ENCODE results near the gene RAD51B. TPM values are rescaled to one million over a fixed set of nuclear protein-coding genes. Genes with fewer than 3 reads are reported as not detected.
"Not testable (repeated sequence)": the region's sequence is repeated elsewhere in the genome, so short reads cannot be mapped to it uniquely, and the experiment has no call there.

RAD51B gene
- polyA plus RNA-seq, 1 donor (not counting 4 experiments of a cell fraction or from before 2014, with no cell fraction given): 13.3 TPM

- TF ChIP-seq CTCF (optimal IDR thresholded peaks at IDR 0.05 in 1 of 3, IDR thresholded peaks at IDR 0.05 in 1 of 3, conservative IDR thresholded peaks at IDR 0.05 in 1 of 3; ENCODE audit: extremely low read depth in 1 of 3, insufficient read depth in 2 of 3, low read length in 3 of 3) (no peak), EZH2 (IDR thresholded peaks at IDR 0.05; ENCODE audit: low read length) (no peak)
- Histone ChIP-seq H3K4me2 (ENCODE audit: control insufficient read depth, extremely low read depth, insufficient read depth, low read depth, low read length) (no peak overlapping the region), H3K27me3 (ENCODE audit: control insufficient read depth, extremely low read depth, insufficient read depth, low read length) (no peaks in the 10 kb centered on the region), H3K9me3 (ENCODE audit: control insufficient read depth, low read depth, low read length) (no peaks in the 10 kb centered on the region), H3K27ac (ENCODE audit: control insufficient read depth, insufficient read depth, low read length) (no peak overlapping the region), H3K9ac (ENCODE audit: control insufficient read depth, extremely low read depth, insufficient read depth, low read length) (no peak overlapping the region), H4K20me1 (ENCODE audit: control insufficient read depth, extremely low read depth, insufficient read depth, low read length) (no peaks in the 10 kb centered on the region), H3K79me2 (ENCODE audit: control insufficient read depth, insufficient read depth, low read length) (no peaks in the 10 kb centered on the region), H3K9me1 (ENCODE audit: control insufficient read depth, extremely low read depth, insufficient read depth, low read length) (no peaks in the 10 kb centered on the region), H3K4me3 (ENCODE audit: control insufficient read depth in 2 of 3, extremely low read depth in 1 of 3, insufficient read depth in 2 of 3, low read depth in 1 of 3, low read length in 3 of 3) (no peak overlapping the region), H3K36me3 (ENCODE audit: control insufficient read depth in 2 of 2, extremely low read depth in 1 of 2, insufficient read depth in 2 of 2, low read length in 2 of 2) (no peaks in the 10 kb centered on the region), H2AFZ (ENCODE audit: control insufficient read depth, low read length) (no peak overlapping the region), H3K4me1 (ENCODE audit: control insufficient read depth, extremely low read depth, insufficient read depth, low read length) (no peaks in the 10 kb centered on the region)
- no peak for FAIRE-seq
- dilution Hi-C loops (cut with MboI; ENCODE audit: extremely low pct_ligation_motif_present, low sequenced_read_pairs): no loop called here
- DNase-seq (ENCODE audit: low read depth, low spot score): no peak
Observed at GRCh38 chr14:68219407-68219806, 399.8 kb downstream of the RAD51B start.

DNA sequence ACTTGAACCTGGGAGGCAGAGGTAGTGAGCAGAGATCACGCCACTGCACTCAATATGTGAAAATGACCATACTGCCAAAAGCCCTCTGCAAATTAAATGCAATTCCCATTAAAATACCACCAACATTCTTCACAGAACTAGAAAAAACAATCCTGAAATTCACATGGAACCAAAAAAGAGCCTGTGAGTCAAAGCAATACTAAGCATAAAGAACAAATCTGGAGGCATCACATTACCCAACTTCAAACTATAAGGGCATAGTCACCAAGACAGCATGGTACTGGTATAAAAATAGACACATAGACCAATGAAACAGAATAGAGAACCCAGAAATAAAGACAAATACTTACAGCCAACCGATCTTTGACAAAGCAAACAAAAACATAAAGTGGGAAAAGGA, 401.5 kb downstream of the RAD51B start:
- H2AFZ ChIP-seq (ENCODE audit: control insufficient read depth, low read length); dilution Hi-C loops (cut with MboI; ENCODE audit: extremely low pct_ligation_motif_present, low sequenced_read_pairs); H3K27me3 ChIP-seq (ENCODE audit: control insufficient read depth, extremely low read depth, insufficient read depth, low read length); H3K4me2 ChIP-seq (ENCODE audit: control insufficient read depth, extremely low read depth, insufficient read depth, low read depth, low read length); H3K4me1 ChIP-seq (ENCODE audit: control insufficient read depth, extremely low read depth, insufficient read depth, low read length); DNase-seq (ENCODE audit: low read depth, low spot score); H3K9me1 ChIP-seq (ENCODE audit: control insufficient read depth, extremely low read depth, insufficient read depth, low read length); H3K9me3 ChIP-seq (ENCODE audit: control insufficient read depth, low read depth, low read length); H3K9ac ChIP-seq (ENCODE audit: control insufficient read depth, extremely low read depth, insufficient read depth, low read length); H3K36me3 ChIP-seq (ENCODE audit: control insufficient read depth in 2 of 2, extremely low read depth in 1 of 2, insufficient read depth in 2 of 2, low read length in 2 of 2); FAIRE-seq; H3K4me3 ChIP-seq (ENCODE audit: control insufficient read depth in 2 of 3, extremely low read depth in 1 of 3, insufficient read depth in 2 of 3, low read depth in 1 of 3, low read length in 3 of 3); H3K79me2 ChIP-seq (ENCODE audit: control insufficient read depth, insufficient read depth, low read length); H3K27ac ChIP-seq (ENCODE audit: control insufficient read depth, insufficient read depth, low read length); H4K20me1 ChIP-seq (ENCODE audit: control insufficient read depth, extremely low read depth, insufficient read depth, low read length): not testable (repeated sequence)

- Histone ChIP-seq H3K9me3 (ENCODE audit: control insufficient read depth, low read depth, low read length) (no peaks in the 10 kb centered on the region), H3K27ac (ENCODE audit: control insufficient read depth, insufficient read depth, low read length) (no peak overlapping the region), H3K9ac (ENCODE audit: control insufficient read depth, extremely low read depth, insufficient read depth, low read length) (no peak overlapping the region), H2AFZ (ENCODE audit: control insufficient read depth, low read length) (no peak overlapping the region), H4K20me1 (ENCODE audit: control insufficient read depth, extremely low read depth, insufficient read depth, low read length) (no peaks in the 10 kb centered on the region), H3K79me2 (ENCODE audit: control insufficient read depth, insufficient read depth, low read length) (no peaks in the 10 kb centered on the region), H3K27me3 (ENCODE audit: control insufficient read depth, extremely low read depth, insufficient read depth, low read length) (no peaks in the 10 kb centered on the region), H3K9me1 (ENCODE audit: control insufficient read depth, extremely low read depth, insufficient read depth, low read length) (no peaks in the 10 kb centered on the region), H3K36me3 (ENCODE audit: control insufficient read depth in 2 of 2, extremely low read depth in 1 of 2, insufficient read depth in 2 of 2, low read length in 2 of 2) (no peaks in the 10 kb centered on the region), H3K4me3 (ENCODE audit: control insufficient read depth in 2 of 3, extremely low read depth in 1 of 3, insufficient read depth in 2 of 3, low read depth in 1 of 3, low read length in 3 of 3) (no peak overlapping the region), H3K4me2 (ENCODE audit: control insufficient read depth, extremely low read depth, insufficient read depth, low read depth, low read length) (no peak overlapping the region), H3K4me1 (ENCODE audit: control insufficient read depth, extremely low read depth, insufficient read depth, low read length) (no peaks in the 10 kb centered on the region)
- TF ChIP-seq EZH2 (IDR thresholded peaks at IDR 0.05; ENCODE audit: low read length): no peak
- no peak for TF ChIP-seq CTCF (optimal IDR thresholded peaks at IDR 0.05 in 1 of 3, IDR thresholded peaks at IDR 0.05 in 1 of 3, conservative IDR thresholded peaks at IDR 0.05 in 1 of 3; ENCODE audit: extremely low read depth in 1 of 3, insufficient read depth in 2 of 3, low read length in 3 of 3)
- no peak for DNase-seq (ENCODE audit: low read depth, low spot score)
- FAIRE-seq: no peak
- dilution Hi-C loops (cut with MboI; ENCODE audit: extremely low pct_ligation_motif_present, low sequenced_read_pairs): no loop called here
Observed at GRCh38 chr14:68222154-68222553, 402.6 kb downstream of the RAD51B start.

Data from keratinocyte (primary cell).